Measurements from ENCODE around the gene TIGD6. TPM values are rescaled to one million over a fixed set of nuclear protein-coding genes. Genes with fewer than 3 reads are reported as not detected.

The TIGD6 gene
- total RNA-seq, 1 donor from 2014 or later = 5.5 TPM

DNA sequence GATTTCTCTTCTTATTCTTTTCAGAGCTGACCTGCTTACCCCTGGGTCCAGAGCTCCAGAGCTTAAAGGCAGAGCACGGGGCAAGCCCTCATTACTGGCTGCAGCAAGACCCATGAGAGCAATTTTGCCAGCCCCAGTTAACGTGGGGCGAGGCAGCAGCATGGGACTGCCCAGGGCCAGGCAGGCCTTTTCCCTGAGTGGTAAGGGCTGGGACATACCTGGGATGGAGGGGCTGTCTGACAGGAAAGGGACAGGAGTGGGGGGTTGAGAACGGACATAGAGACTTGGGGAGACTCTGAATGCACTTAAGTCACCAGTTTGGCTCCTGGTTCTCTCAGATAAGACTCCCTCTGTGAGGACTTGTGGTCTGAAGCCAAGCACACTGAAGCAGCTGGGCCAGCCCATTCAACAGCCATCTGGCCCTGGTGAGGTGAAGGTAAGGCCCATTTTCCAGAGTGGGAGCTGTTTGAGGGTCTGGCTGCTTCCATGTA, 26.3 kb upstream of the TIGD6 start:
- H3K9ac ChIP-seq (ENCODE audit: low read length) = no peak overlapping the region
- DNase-seq (ENCODE audit: low read depth) (no peak), FAIRE-seq (no peak)
- Mint-ChIP-seq H3K4me1 (ENCODE audit: low read depth, unreplicated experiment) (peaks cover 24% of the 10 kb centered on the region), H3K4me3 (ENCODE audit: unreplicated experiment) (no peak overlapping the region), H3K27ac (ENCODE audit: unreplicated experiment) (no peak overlapping the region), H3K36me3 (ENCODE audit: low read depth, unreplicated experiment) (peaks cover 14% of the 10 kb centered on the region), H3K9me3 (ENCODE audit: unreplicated experiment) (no peaks in the 10 kb centered on the region), H3K27me3 (ENCODE audit: low read depth, unreplicated experiment) (no peaks in the 10 kb centered on the region)
- TF ChIP-seq, protein P1, sequence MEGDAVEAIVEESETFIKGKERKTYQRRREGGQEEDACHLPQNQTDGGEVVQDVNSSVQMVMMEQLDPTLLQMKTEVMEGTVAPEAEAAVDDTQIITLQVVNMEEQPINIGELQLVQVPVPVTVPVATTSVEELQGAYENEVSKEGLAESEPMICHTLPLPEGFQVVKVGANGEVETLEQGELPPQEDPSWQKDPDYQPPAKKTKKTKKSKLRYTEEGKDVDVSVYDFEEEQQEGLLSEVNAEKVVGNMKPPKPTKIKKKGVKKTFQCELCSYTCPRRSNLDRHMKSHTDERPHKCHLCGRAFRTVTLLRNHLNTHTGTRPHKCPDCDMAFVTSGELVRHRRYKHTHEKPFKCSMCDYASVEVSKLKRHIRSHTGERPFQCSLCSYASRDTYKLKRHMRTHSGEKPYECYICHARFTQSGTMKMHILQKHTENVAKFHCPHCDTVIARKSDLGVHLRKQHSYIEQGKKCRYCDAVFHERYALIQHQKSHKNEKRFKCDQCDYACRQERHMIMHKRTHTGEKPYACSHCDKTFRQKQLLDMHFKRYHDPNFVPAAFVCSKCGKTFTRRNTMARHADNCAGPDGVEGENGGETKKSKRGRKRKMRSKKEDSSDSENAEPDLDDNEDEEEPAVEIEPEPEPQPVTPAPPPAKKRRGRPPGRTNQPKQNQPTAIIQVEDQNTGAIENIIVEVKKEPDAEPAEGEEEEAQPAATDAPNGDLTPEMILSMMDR (IDR thresholded peaks at IDR 0.05; ENCODE audit: insufficient read depth, low read depth, low read length) = no peak
- TF ChIP-seq EZH2 (IDR thresholded peaks at IDR 0.05; ENCODE audit: insufficient read depth, low read length) = no peak
- peaks cover 13% of the 10 kb centered on the region for H3K4me1 ChIP-seq (ENCODE audit: insufficient read depth, low read length)
- H3K27ac ChIP-seq (ENCODE audit: low read depth, low read length) = no peak overlapping the region
- H3K9me3 ChIP-seq (ENCODE audit: insufficient read depth, low read depth, low read length) = no peaks in the 10 kb centered on the region
- no peak overlapping the region for H3K4me2 ChIP-seq (ENCODE audit: low read length)
- peaks cover 13% of the 10 kb centered on the region for H3K79me2 ChIP-seq (ENCODE audit: insufficient read depth, low read length)
- H4K20me1 ChIP-seq (ENCODE audit: insufficient read depth, low read length) = no peaks in the 10 kb centered on the region
- H3K4me3 ChIP-seq (ENCODE audit: insufficient read depth, low read depth, low read length) = no peak overlapping the region
- peaks cover 62% of the 10 kb centered on the region for H3K36me3 ChIP-seq (ENCODE audit: insufficient read depth, low read length)
- H3K27me3 ChIP-seq (ENCODE audit: insufficient read depth, low read length) = no peaks in the 10 kb centered on the region
- no peak overlapping the region for H2AFZ ChIP-seq (ENCODE audit: low read depth, low read length)

GRCh38 chr5:150024346-150024984, 24.0 kb upstream of the TIGD6 start:
- H3K36me3 ChIP-seq (ENCODE audit: insufficient read depth, low read length) = peaks cover 55% of the 10 kb centered on the region
- H3K4me3 Mint-ChIP-seq (ENCODE audit: unreplicated experiment) = no peak overlapping the region
- peaks cover 3% of the 10 kb centered on the region for H4K20me1 ChIP-seq (ENCODE audit: insufficient read depth, low read length)
- FAIRE-seq (no peak), DNase-seq (ENCODE audit: low read depth) (no peak)
- H3K9me3 ChIP-seq (ENCODE audit: insufficient read depth, low read depth, low read length) = no peaks in the 10 kb centered on the region
- TF ChIP-seq, protein P1 (IDR thresholded peaks at IDR 0.05; ENCODE audit: insufficient read depth, low read depth, low read length) = no peak
- TF ChIP-seq EZH2 (IDR thresholded peaks at IDR 0.05; ENCODE audit: insufficient read depth, low read length) = no peak
- H3K27ac Mint-ChIP-seq (ENCODE audit: unreplicated experiment) = no peak overlapping the region
- H3K4me2 ChIP-seq (ENCODE audit: low read length) = no peak overlapping the region
- H3K4me3 ChIP-seq (ENCODE audit: insufficient read depth, low read depth, low read length) = no peak overlapping the region
- no peaks in the 10 kb centered on the region for H3K27me3 Mint-ChIP-seq (ENCODE audit: low read depth, unreplicated experiment)
- peaks cover 27% of the 10 kb centered on the region for H3K4me1 ChIP-seq (ENCODE audit: insufficient read depth, low read length)
- no peaks in the 10 kb centered on the region for H3K9me3 Mint-ChIP-seq (ENCODE audit: unreplicated experiment)
- H3K9ac ChIP-seq (ENCODE audit: low read length) = no peak overlapping the region
- H3K27me3 ChIP-seq (ENCODE audit: insufficient read depth, low read length) = no peaks in the 10 kb centered on the region
- H3K79me2 ChIP-seq (ENCODE audit: insufficient read depth, low read length) = peaks cover 13% of the 10 kb centered on the region
- no peak overlapping the region for H3K27ac ChIP-seq (ENCODE audit: low read depth, low read length)
- peaks cover 17% of the 10 kb centered on the region for H3K36me3 Mint-ChIP-seq (ENCODE audit: low read depth, unreplicated experiment)
- H2AFZ ChIP-seq (ENCODE audit: low read depth, low read length) = no peak overlapping the region
- peaks cover 36% of the 10 kb centered on the region for H3K4me1 Mint-ChIP-seq (ENCODE audit: low read depth, unreplicated experiment)

DNA sequence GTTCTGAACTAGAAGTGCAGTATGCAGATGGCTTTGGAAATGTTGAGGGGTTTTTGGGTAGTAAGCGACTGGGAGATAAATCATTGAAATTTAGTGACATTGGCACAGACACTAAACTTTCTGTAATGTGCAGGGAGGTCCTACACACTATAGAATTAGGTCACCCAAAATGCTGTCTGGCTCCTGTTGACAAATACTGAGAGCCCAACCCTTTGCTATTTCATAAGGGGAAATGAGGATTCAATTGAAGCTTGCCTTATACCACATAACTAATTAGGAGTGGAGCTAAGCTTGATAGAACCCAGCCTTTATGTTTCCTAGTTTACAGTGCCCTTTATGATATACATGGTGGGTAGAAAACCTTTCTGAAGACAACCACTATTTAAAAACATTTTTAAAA, 22.7 kb upstream of the TIGD6 start:
- DNase-seq (ENCODE audit: low read depth) (no peak), FAIRE-seq (no peak)
- Histone ChIP-seq H3K36me3 (ENCODE audit: insufficient read depth, low read length) (peaks cover 61% of the 10 kb centered on the region), H3K9me3 (ENCODE audit: insufficient read depth, low read depth, low read length) (no peaks in the 10 kb centered on the region), H3K27me3 (ENCODE audit: insufficient read depth, low read length) (no peaks in the 10 kb centered on the region), H3K4me3 (ENCODE audit: insufficient read depth, low read depth, low read length) (no peak overlapping the region), H3K4me2 (ENCODE audit: low read length) (peak overlapping the region; percentile 80), H3K27ac (ENCODE audit: low read depth, low read length) (peak overlapping the region; percentile 79), H2AFZ (ENCODE audit: low read depth, low read length) (no peak overlapping the region), H3K79me2 (ENCODE audit: insufficient read depth, low read length) (peaks cover 18% of the 10 kb centered on the region), H3K4me1 (ENCODE audit: insufficient read depth, low read length) (peaks cover 28% of the 10 kb centered on the region), H3K9ac (ENCODE audit: low read length) (peak overlapping the region; percentile 67), H4K20me1 (ENCODE audit: insufficient read depth, low read length) (peaks cover 3% of the 10 kb centered on the region)
- no peaks in the 10 kb centered on the region for H3K27me3 Mint-ChIP-seq (ENCODE audit: low read depth, unreplicated experiment)
- no peak overlapping the region for H3K4me3 Mint-ChIP-seq (ENCODE audit: unreplicated experiment)
- no peak overlapping the region for H3K27ac Mint-ChIP-seq (ENCODE audit: unreplicated experiment)
- H3K36me3 Mint-ChIP-seq (ENCODE audit: low read depth, unreplicated experiment) = peaks cover 22% of the 10 kb centered on the region
- peaks cover 36% of the 10 kb centered on the region for H3K4me1 Mint-ChIP-seq (ENCODE audit: low read depth, unreplicated experiment)
- no peaks in the 10 kb centered on the region for H3K9me3 Mint-ChIP-seq (ENCODE audit: unreplicated experiment)
- TF ChIP-seq, protein P1 (IDR thresholded peaks at IDR 0.05; ENCODE audit: insufficient read depth, low read depth, low read length) = no peak
- TF ChIP-seq EZH2 (IDR thresholded peaks at IDR 0.05; ENCODE audit: insufficient read depth, low read length) = no peak

All from astrocyte (in vitro differentiated cells and primary cell).